Vagina (tissue), 2 donors: ENCODE results near the gene SLC22A23.

Experiments
- POLR2A ChIP-seq, 2 donors: fragments of 450-650 bp; IDR thresholded peaks; one replicate each; pipeline ENCODE4 v1.6.1; 2017; ENCODE audit warnings: antibody characterized with exemption in 2 of 2, mild to moderate bottlenecking in 2 of 2, moderate library complexity in 2 of 2
- POLR2AphosphoS5 ChIP-seq, 2 donors: sonication (generic); formaldehyde crosslinking; IDR thresholded peaks; one replicate each; pipeline ENCODE4 v1.9.0; 2017; ENCODE audit warnings: antibody characterized with exemption in 2 of 2, mild to moderate bottlenecking in 2 of 2, low read depth in 1 of 2; ENCODE audit not compliant: insufficient read depth in 1 of 2
- TF ChIP-seq, protein P1 (sequence below), 3 experiments: fragments of 450-650 bp in 2 of 3; fragments of 200-600 bp in 1 of 3; sonication (generic) in 1 of 3; IDR thresholded peaks; one replicate each; pipeline ENCODE4 v1.5.1; 2017 to 2019; ENCODE audit warnings: antibody characterized with exemption in 3 of 3, mild to moderate bottlenecking in 2 of 3, moderate library complexity in 2 of 3

DNA sequence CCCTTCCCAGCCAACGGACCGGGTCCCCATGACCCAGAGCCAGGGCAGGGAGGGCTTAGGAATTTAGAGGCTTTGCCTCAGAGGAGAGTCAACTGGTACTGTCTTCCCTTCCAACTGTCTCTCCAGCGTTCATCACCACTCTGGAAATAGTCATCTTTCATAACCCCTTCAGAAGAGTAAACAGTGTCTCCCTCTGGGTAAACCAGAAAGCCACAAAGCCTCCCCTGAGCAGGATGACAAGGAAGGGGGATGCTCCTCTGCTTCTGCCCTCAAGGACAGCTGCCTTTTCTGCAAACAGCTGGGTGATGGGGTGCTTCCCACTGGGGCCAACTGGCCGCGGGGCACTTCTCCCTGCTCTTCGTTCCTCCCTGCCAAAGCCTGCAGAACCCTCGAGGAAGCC lies 108.0 kb downstream of the SLC22A23 start:
- TF ChIP-seq, protein P1, sequence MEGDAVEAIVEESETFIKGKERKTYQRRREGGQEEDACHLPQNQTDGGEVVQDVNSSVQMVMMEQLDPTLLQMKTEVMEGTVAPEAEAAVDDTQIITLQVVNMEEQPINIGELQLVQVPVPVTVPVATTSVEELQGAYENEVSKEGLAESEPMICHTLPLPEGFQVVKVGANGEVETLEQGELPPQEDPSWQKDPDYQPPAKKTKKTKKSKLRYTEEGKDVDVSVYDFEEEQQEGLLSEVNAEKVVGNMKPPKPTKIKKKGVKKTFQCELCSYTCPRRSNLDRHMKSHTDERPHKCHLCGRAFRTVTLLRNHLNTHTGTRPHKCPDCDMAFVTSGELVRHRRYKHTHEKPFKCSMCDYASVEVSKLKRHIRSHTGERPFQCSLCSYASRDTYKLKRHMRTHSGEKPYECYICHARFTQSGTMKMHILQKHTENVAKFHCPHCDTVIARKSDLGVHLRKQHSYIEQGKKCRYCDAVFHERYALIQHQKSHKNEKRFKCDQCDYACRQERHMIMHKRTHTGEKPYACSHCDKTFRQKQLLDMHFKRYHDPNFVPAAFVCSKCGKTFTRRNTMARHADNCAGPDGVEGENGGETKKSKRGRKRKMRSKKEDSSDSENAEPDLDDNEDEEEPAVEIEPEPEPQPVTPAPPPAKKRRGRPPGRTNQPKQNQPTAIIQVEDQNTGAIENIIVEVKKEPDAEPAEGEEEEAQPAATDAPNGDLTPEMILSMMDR (IDR thresholded peaks at IDR 0.05) = no peak
- TF ChIP-seq POLR2AphosphoS5 (IDR thresholded peaks at IDR 0.05; ENCODE audit: insufficient read depth in 1 of 2, low read depth in 1 of 2) (no peak), POLR2A (IDR thresholded peaks at IDR 0.05) (no peak)
